Cerebellar nuclear complex (tissue), 1 donor: ENCODE measurements around the gene LTC4S.

Experiments
- DNase-seq, 2 experiments: peaks; one replicate each; lab custom pipeline; 2025; lab: John Stamatoyannopoulos, UW

LTC4S gene

GRCh38 chr5:179795863-179796833, 2.4 kb downstream of the LTC4S start:
- no peak for DNase-seq

GRCh38 chr5:179796877-179797608, 3.3 kb downstream of the LTC4S start:
- no peak for DNase-seq

DNA sequence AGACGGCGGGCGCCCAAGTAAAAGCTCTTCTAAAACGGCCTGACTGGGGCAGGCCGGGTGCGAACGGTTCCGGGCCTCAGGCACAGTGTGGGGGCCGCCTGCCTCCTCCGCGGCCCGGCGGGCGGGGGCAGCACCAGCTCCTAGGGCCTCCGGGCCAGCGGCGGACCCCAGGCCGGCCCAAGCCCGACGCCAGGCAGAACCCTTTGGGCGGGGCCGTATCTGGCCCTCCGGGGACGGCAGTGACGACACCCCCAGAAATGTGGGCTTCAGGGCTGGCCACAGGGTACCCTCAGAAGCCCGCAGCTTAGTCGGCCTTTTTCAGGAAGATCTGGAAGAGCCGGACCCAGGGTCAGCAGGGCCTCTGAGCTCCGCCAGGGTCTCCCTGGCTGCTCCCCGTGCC, 4.0 kb downstream of the LTC4S start:
- DNase-seq: no peak

DNA sequence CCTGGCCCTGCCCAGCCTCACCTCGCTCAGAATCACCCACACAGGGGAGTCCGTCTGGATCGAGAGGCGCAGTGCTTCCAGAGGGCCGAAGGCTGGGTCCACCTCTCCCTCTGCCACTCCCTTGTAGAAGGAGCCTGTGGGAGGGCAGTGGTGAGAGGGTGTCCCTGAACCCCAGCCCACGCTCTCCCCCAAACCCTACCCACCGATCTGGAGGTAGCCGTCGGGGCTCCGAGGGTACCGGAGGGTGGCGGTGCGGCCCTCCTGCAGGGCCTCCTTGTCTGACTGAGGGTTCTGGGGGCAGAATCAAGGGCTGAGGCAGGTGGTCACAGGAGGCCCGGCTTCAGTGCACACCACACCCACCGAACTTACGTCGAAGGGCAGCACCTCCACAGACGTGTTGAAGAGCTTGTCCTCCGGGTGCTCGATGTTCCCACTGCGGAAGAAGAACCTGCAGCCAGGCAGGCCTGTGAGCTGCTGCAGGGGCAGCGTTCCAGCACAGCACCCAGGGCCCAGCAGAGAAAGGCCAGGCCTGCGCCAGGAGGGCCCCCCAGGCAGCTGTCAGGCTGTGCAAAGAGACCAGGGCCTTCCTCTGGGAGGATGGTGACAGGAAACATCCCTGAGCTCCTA, 4.5 kb downstream of the LTC4S start:
- no peak for DNase-seq

- no peak for DNase-seq
Observed at GRCh38 chr5:179798771-179799643, 5.2 kb downstream of the LTC4S start.

- no peak for DNase-seq
Observed at GRCh38 chr5:179799644-179799973, 5.8 kb downstream of the LTC4S start.

GRCh38 chr5:179800071-179800695, 6.4 kb downstream of the LTC4S start:
- DNase-seq: no peak

DNA sequence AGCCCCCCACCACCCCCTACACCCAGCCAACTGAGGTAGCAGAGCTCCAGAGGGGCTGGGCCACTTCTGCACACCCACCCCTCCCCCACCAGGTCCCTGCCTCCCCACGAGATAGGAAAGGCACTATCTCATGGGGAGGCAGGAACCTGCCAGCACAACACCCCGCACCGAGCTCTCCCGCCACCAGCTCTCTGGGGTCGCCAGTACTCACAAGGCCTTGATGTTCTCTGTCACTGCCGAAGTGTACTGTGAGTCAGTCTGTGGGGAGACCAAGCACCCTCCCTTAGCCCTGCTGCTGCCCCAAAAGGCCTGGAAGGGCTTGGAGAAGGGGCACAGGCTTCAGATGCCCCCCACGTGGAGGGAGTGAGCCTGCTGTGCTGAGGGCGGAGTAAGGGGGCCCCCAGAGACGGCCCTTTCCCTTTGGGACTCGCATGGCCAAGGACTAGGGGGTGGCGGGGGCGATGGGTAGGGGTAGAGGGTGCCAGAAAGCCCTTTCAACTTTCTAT, 7.0 kb downstream of the LTC4S start:
- no peak for DNase-seq

- DNase-seq: no peak
Observed at GRCh38 chr5:179801304-179802206, 7.8 kb downstream of the LTC4S start.

- DNase-seq: peak; percentile 27 to 47
Observed at GRCh38 chr5:179802207-179802883, 8.6 kb downstream of the LTC4S start.

GRCh38 chr5:179802950-179803562, 9.3 kb downstream of the LTC4S start:
- DNase-seq: no peak

- no peak for DNase-seq
Observed at GRCh38 chr5:179803651-179804554, 10.1 kb downstream of the LTC4S start.

- DNase-seq: no peak
Observed at GRCh38 chr5:179804555-179804947, 10.8 kb downstream of the LTC4S start.

DNA sequence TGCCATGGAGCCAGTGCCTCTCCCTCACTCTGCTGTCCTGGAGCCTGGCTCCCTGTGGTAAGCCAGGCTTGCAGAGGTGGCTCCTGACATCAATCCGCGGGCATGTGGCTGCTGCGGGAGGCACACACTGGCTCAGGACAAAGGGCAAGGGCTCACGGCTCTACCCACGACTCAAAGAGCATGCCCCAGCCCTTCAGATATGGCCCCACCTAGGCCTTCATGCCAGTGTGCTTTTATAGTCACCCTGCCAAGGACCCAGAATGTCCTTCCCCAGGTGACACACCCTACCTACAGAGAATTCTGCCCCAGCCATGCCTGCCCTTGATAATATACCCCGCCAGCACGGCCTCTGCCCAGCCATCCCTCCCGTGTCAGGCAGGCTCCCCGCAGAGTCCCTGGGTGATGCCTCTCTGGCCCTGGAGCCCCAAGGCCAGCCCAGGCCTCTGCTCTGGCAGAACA, 11.3 kb downstream of the LTC4S start:
- no peak for DNase-seq

- DNase-seq: no peak
Observed at GRCh38 chr5:179805529-179806249, 11.9 kb downstream of the LTC4S start.

- DNase-seq: no peak
Observed at GRCh38 chr5:179806250-179807048, 12.7 kb downstream of the LTC4S start, which contains the start of gene MGAT4B. TSS of gene MGAT4B (minus strand) at chr5:179806866. CDS start at chr5:179806583, 283 bp downstream.
